GM12873 (cell line): ENCODE data around the gene CITED4.

Experiments used
- CTCF ChIP-seq: IDR thresholded peaks from 2 replicates; pipeline ENCODE4 v1.5.1; 2012; ENCODE audit warnings: low read depth, mild to moderate bottlenecking, moderate library complexity, low read length, control low read depth; ENCODE audit not compliant: insufficient read depth; ENCODE audit errors: missing control alignments

CITED4 gene

GRCh38 chr1:40820911-40821693 lies 41.1 kb downstream of the CITED4 start:
- no peak for TF ChIP-seq CTCF

GRCh38 chr1:40820251-40820797 lies 41.8 kb downstream of the CITED4 start:
- TF ChIP-seq CTCF, result no peak

GRCh38 chr1:40819101-40819500 lies 43.1 kb downstream of the CITED4 start:
- no peak for TF ChIP-seq CTCF

- TF ChIP-seq CTCF, result no peak
Observed at GRCh38 chr1:40818264-40818961, 43.8 kb downstream of the CITED4 start.

GRCh38 chr1:40817791-40818263 lies 44.3 kb downstream of the CITED4 start:
- TF ChIP-seq CTCF, result no peak

- TF ChIP-seq CTCF, result no peak
Observed at GRCh38 chr1:40815420-40815819, 46.7 kb downstream of the CITED4 start.
